Left ventricle myocardium superior (tissue), 1 donor: ENCODE data around the gene RNF31. TPM values are rescaled to one million over a fixed set of nuclear protein-coding genes. Genes with fewer than 3 reads are reported as not detected.

Source experiments
- ATAC-seq: fragments of 200-7000 bp; cut with Tn5 transposase; one replicate; pipeline ENCODE4 v1.9.1; 2020; ENCODE audit warnings: mild to moderate bottlenecking, moderate library complexity
- DNase-seq: peaks from one replicate; pipeline ENCODE4 v3.0.0-alpha.2; 2020
- intact Hi-C: fragments of 100-400 bp; cut with micrococcal nuclease; formaldehyde crosslinking; loops from one replicate; pipeline ENCODE4 v1.11.0; 2022
- total RNA-seq: library from RNA; stranded (reverse); fragmentation: NEBNext Ultra II Directional; extraction: Animal tissue kit (Norgen Biotek cat#: 25700); gene quantifications from one replicate; pipeline ENCODE4 v1.2.1, GENCODE V29; 2021
- donor health status: DM: no; HTN: yes; CAD: no; lungs with severe emphysema.

The RNF31 gene
- total RNA-seq, 1 donor from 2014 or later = 42.8 TPM

GRCh38 chr14:24150993-24151392 is 3.7 kb downstream of the RNF31 start:
- DNase-seq (no peak), ATAC-seq (no peak)
- intact Hi-C loops = no loop called here

- DNase-seq = no peak
- intact Hi-C loops = no loop called here
- ATAC-seq = no peak
These were observed 4.2 kb downstream of the RNF31 start for GRCh38 chr14:24151404-24152080.

GRCh38 chr14:24155100-24155499 is 7.8 kb downstream of the RNF31 start:
- ATAC-seq (no peak), DNase-seq (no peak)
- intact Hi-C loops = no loop called here

- ATAC-seq = no peak
- intact Hi-C loops = no loop called here
- no peak for DNase-seq
These were observed 9.5 kb downstream of the RNF31 start for GRCh38 chr14:24156840-24157239.

GRCh38 chr14:24157331-24157730 is 10.0 kb downstream of the RNF31 start:
- intact Hi-C loops = no loop called here
- DNase-seq (no peak), ATAC-seq (no peak)

- ATAC-seq (no peak), DNase-seq (no peak)
- intact Hi-C loops = no loop called here
These were observed 12.6 kb downstream of the RNF31 start for GRCh38 chr14:24159777-24160498.

GRCh38 chr14:24160499-24160849 is 13.2 kb downstream of the RNF31 start:
- intact Hi-C loops = no loop called here
- ATAC-seq (no peak), DNase-seq (no peak)

GRCh38 chr14:24160850-24161804 is 13.8 kb downstream of the RNF31 start, which contains the start of gene IRF9:
IRF9 (plus strand) TSS chr14:24161265; CDS start chr14:24162145, 880 bp downstream.
- intact Hi-C loops = no loop called here
- peak; percentile 93 for ATAC-seq
- peak; percentile 97 for DNase-seq

GRCh38 chr14:24162093-24162492 is 14.8 kb downstream of the RNF31 start:
- DNase-seq (no peak), ATAC-seq (no peak)
- intact Hi-C loops = no loop called here

GRCh38 chr14:24164518-24164991 is 17.3 kb downstream of the RNF31 start:
- intact Hi-C loops = no loop called here
- ATAC-seq = no peak
- DNase-seq = peak; percentile 18

GRCh38 chr14:24165785-24166184 is 18.5 kb downstream of the RNF31 start:
- intact Hi-C loops = no loop called here
- ATAC-seq (no peak), DNase-seq (peak; percentile 13)

- ATAC-seq = no peak
- DNase-seq = no peak
- intact Hi-C loops = no loop called here
These were observed 20.3 kb downstream of the RNF31 start for GRCh38 chr14:24167469-24168114.

- peak; percentile 78 for ATAC-seq
- peak; percentile 73 for DNase-seq
- intact Hi-C loops = no loop called here
These were observed 24.3 kb downstream of the RNF31 start, which contains the start of gene REC8 for GRCh38 chr14:24171422-24172260. REC8 (plus strand) TSS chr14:24172080; CDS start chr14:24172553, 473 bp downstream.

- intact Hi-C loops = no loop called here
- DNase-seq = no peak
- no peak for ATAC-seq
These were observed 25.1 kb downstream of the RNF31 start for GRCh38 chr14:24172261-24172860.

- intact Hi-C loops = no loop called here
- DNase-seq (no peak), ATAC-seq (no peak)
These were observed 25.6 kb downstream of the RNF31 start for GRCh38 chr14:24172871-24173281.

- intact Hi-C loops = no loop called here
- ATAC-seq = no peak
- DNase-seq = no peak
These were observed 29.3 kb downstream of the RNF31 start for GRCh38 chr14:24176599-24176998.

- DNase-seq (no peak), ATAC-seq (no peak)
- intact Hi-C loops = no loop called here
These were observed 29.9 kb downstream of the RNF31 start for GRCh38 chr14:24177041-24177825.
